Nephron (organoid): ENCODE measurements around the gene ROBO1.
A peak's percentile ranks its signal among the peaks of the same experiment; 100 is the strongest.

Experiments
- H3K27ac Mint-ChIP-seq, 3 experiments: 2 replicates each; pipeline ENCODE4 v1.8.0; 2020; ENCODE audit warnings: mixed read lengths in 3 of 3, mild to moderate bottlenecking in 2 of 3, moderate library complexity in 1 of 3
- H3K27me3 Mint-ChIP-seq: 2 replicates; pipeline ENCODE4 v1.8.0; 2021; ENCODE audit warnings: low read depth, mild to moderate bottlenecking, moderate library complexity, mixed read lengths
- H3K36me3 Mint-ChIP-seq: 2 replicates; pipeline ENCODE4 v1.8.0; 2020; ENCODE audit warnings: low read depth, mixed read lengths
- H3K4me1 Mint-ChIP-seq: 2 replicates; pipeline ENCODE4 v1.8.0; 2020; ENCODE audit warnings: mixed read lengths
- H3K4me3 Mint-ChIP-seq, 3 experiments: 2 replicates each; pipeline ENCODE4 v1.8.0; 2020; ENCODE audit warnings: mild to moderate bottlenecking in 3 of 3, mixed read lengths in 3 of 3, moderate library complexity in 2 of 3
- H3K9me3 Mint-ChIP-seq: 2 replicates; pipeline ENCODE4 v1.8.0; 2020; ENCODE audit warnings: mixed read lengths
- CTCF ChIP-seq, 3 experiments: fragments of 200-600 bp; sonication (generic); IDR thresholded peaks; one replicate each; pipeline ENCODE4 v1.5.0; 2021; ENCODE audit warnings: antibody characterized with exemption in 3 of 3; ENCODE audit not compliant: unreplicated experiment in 3 of 3

ROBO1 gene

DNA sequence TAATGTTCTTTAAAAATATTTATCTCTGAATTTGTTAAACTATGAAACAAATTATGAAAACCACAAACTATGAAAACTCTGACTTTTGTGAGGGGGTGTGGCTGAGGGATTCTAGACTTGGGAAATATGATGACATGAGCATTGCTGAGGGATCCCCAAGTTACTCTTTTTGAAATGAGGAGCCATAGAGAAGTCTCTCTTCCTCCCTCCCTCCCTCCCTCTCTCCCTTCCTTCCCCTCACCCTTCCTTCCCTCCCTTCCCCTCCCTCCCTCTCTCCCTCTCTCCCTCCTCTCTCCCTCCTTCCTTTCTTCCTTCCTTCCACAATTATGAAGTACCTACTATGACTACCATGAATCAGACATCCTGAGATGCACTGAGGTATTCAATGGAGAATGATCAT is 673.1 kb downstream of the ROBO1 start:
- Mint-ChIP-seq H3K27me3 (no peaks in the 10 kb centered on the region), H3K36me3 (no peaks in the 10 kb centered on the region), H3K9me3 (no peaks in the 10 kb centered on the region), H3K4me3 (no peak overlapping the region), H3K27ac (no peak overlapping the region), H3K4me1 (no peaks in the 10 kb centered on the region)
- TF ChIP-seq CTCF (IDR thresholded peaks at IDR 0.05; ENCODE audit: unreplicated experiment in 3 of 3) = no peak

- no peaks in the 10 kb centered on the region for H3K36me3 Mint-ChIP-seq
- no peaks in the 10 kb centered on the region for H3K9me3 Mint-ChIP-seq
- peak; percentile 75 to 81 (median 79) for TF ChIP-seq CTCF (IDR thresholded peaks at IDR 0.05; ENCODE audit: unreplicated experiment in 3 of 3)
Observed at GRCh38 chr3:79086514-79086913, 681.3 kb downstream of the ROBO1 start.

DNA sequence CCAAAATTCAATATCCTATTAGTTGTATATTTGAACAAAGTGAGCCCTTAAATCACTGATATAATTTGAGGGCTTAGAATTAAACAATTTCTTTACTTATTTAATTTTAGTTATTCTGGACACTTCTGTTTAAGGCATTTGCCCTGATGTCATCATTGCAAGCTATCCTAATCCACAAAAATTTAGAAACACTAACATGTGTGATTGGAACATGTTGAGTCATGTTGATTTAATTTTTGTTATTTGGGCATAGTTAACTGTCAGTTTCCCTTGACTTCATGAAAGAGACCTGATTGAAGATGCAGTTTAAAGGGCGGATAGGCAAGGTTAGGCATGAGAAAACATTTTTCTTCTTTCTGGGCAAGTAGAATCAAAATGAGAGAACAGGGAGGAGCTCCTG is 682.6 kb downstream of the ROBO1 start:
- no peaks in the 10 kb centered on the region for H3K36me3 Mint-ChIP-seq
- no peak overlapping the region for H3K4me3 Mint-ChIP-seq
- peaks cover 5% of the 10 kb centered on the region for H3K4me1 Mint-ChIP-seq
- H3K27me3 Mint-ChIP-seq = no peaks in the 10 kb centered on the region
- peak overlapping the region in 1 of 3 experiments; percentile 10 for H3K27ac Mint-ChIP-seq
- no peaks in the 10 kb centered on the region for H3K9me3 Mint-ChIP-seq
- no peak for TF ChIP-seq CTCF (IDR thresholded peaks at IDR 0.05; ENCODE audit: unreplicated experiment in 3 of 3)

More at GRCh38 chr3:79086514-79086913, 681.3 kb downstream of the ROBO1 start:
- Mint-ChIP-seq H3K27me3 (no peaks in the 10 kb centered on the region), H3K4me3 (no peak overlapping the region), H3K4me1 (peaks cover 5% of the 10 kb centered on the region), H3K27ac (no peak overlapping the region)

DNA sequence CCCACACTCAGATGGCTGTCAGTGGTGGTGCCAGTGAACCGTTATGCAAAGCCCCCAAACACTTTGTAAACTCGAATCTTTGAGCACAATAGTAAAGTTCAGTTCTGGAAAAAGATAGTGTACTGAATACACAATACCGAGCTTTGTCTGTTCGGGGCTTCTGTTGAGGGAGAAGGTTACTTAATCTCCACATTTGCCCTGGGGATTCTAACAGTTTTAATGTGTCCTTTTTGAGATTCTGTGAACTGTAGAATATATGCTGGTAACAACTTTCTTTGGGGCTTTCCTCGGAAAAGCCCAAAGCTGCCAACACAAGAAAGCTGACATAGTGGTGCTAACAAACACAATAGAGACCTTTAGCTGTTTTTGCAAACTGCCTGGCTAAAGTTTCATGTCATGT is 686.5 kb downstream of the ROBO1 start:
- H3K4me3 Mint-ChIP-seq = no peak overlapping the region
- no peak for TF ChIP-seq CTCF (IDR thresholded peaks at IDR 0.05; ENCODE audit: unreplicated experiment in 3 of 3)
- H3K27me3 Mint-ChIP-seq = no peaks in the 10 kb centered on the region

DNA sequence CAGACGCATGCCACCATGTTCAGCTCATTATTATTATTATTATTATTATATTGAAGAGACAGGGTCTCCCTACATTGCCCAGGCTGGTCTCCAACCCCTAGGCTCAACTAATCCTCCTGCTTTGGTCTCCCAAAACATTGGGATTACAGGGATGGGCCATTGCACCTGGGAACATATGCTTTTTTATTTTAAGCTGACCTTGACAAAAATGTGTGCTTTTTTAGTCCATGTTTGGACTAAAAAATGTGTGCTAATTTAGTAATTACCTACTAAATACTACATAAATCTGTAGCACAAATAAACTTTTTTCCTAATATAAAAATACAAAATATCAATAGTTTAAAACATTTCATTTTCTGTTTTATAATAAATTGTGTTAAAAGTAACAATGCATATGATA is 693.2 kb downstream of the ROBO1 start:
- no peak for TF ChIP-seq CTCF (IDR thresholded peaks at IDR 0.05; ENCODE audit: unreplicated experiment in 3 of 3)
- Mint-ChIP-seq H3K4me1 (no peaks in the 10 kb centered on the region), H3K27ac (no peak overlapping the region), H3K4me3 (no peak overlapping the region), H3K9me3 (no peaks in the 10 kb centered on the region), H3K36me3 (no peaks in the 10 kb centered on the region), H3K27me3 (no peaks in the 10 kb centered on the region)

More for the DNA sequence above, 686.5 kb downstream of the ROBO1 start:
- Mint-ChIP-seq H3K4me1 (peaks cover 1% of the 10 kb centered on the region), H3K36me3 (no peaks in the 10 kb centered on the region), H3K9me3 (no peaks in the 10 kb centered on the region), H3K27ac (no peak overlapping the region)

- TF ChIP-seq CTCF (IDR thresholded peaks at IDR 0.05; ENCODE audit: unreplicated experiment in 3 of 3) = no peak
- H3K36me3 Mint-ChIP-seq = peaks cover 4% of the 10 kb centered on the region
- no peaks in the 10 kb centered on the region for H3K9me3 Mint-ChIP-seq
- H3K4me3 Mint-ChIP-seq = no peak overlapping the region
- H3K27ac Mint-ChIP-seq = no peak overlapping the region
- no peaks in the 10 kb centered on the region for H3K4me1 Mint-ChIP-seq
- H3K27me3 Mint-ChIP-seq = no peaks in the 10 kb centered on the region
Observed at GRCh38 chr3:79067734-79068133, 700.1 kb downstream of the ROBO1 start.
